DOHH2 (cell line): ENCODE results near the gene PPP4R4.

Experiments
- H3F3A ChIP-seq: fragments of 200-600 bp; sonication (generic), shearing (Covaris generic); 2 replicates; pipeline ENCODE4 v1.6.0; 2016; ENCODE audit warnings: antibody characterized with exemption, mild to moderate bottlenecking; ENCODE audit not compliant: control insufficient read depth, insufficient read depth
- H3K27ac ChIP-seq: fragments of 200-600 bp; sonication (generic); 2 replicates; pipeline ENCODE4 v1.5.1; 2014; ENCODE audit warnings: low read depth, mild to moderate bottlenecking, low read length, moderate library complexity
- H3K27me3 ChIP-seq: fragments of 200-600 bp; sonication (generic); 2 replicates; pipeline ENCODE4 v1.6.1; 2014; ENCODE audit warnings: mild to moderate bottlenecking, low read length, mixed read lengths; ENCODE audit not compliant: control insufficient read depth
- H3K36me3 ChIP-seq: fragments of 200-600 bp; sonication (generic); 2 replicates; pipeline ENCODE4 v1.6.1; 2014; ENCODE audit warnings: mild to moderate bottlenecking, low read length, moderate library complexity, mixed read lengths; ENCODE audit not compliant: control insufficient read depth
- H3K4me1 ChIP-seq: fragments of 200-600 bp; sonication (generic); 2 replicates; pipeline ENCODE4 v1.6.1; 2014; ENCODE audit warnings: mild to moderate bottlenecking, low read length, mixed read lengths; ENCODE audit not compliant: control insufficient read depth
- H3K4me2 ChIP-seq: fragments of 200-600 bp; sonication (generic); 2 replicates; pipeline ENCODE4 v1.6.0; 2014; ENCODE audit warnings: mild to moderate bottlenecking, low read length, moderate library complexity
- H3K4me3 ChIP-seq: fragments of 200-600 bp; sonication (generic); 2 replicates; pipeline ENCODE4 v1.5.1; 2014; ENCODE audit warnings: mild to moderate bottlenecking, low read length, mixed read lengths
- H3K79me2 ChIP-seq: fragments of 200-600 bp; sonication (generic); 2 replicates; pipeline ENCODE4 v1.6.1; 2014; ENCODE audit warnings: mild to moderate bottlenecking, low read length, mixed read lengths; ENCODE audit not compliant: control insufficient read depth
- H3K9me2 ChIP-seq: fragments of 200-600 bp; sonication (generic); replicated peaks from 2 replicates; pipeline ENCODE4 v1.6.1; 2014; ENCODE audit warnings: mild to moderate bottlenecking, low read length, mixed read lengths; ENCODE audit not compliant: control insufficient read depth
- H3K9me3 ChIP-seq: fragments of 200-600 bp; sonication (generic); 2 replicates; pipeline ENCODE4 v1.6.1; 2014; ENCODE audit warnings: antibody characterized with exemption, low read length, mixed read lengths; ENCODE audit not compliant: control insufficient read depth, insufficient read depth
- H4K20me1 ChIP-seq: fragments of 200-600 bp; sonication (generic); 2 replicates; pipeline ENCODE4 v1.6.0; 2014; ENCODE audit warnings: low read depth, mild to moderate bottlenecking, antibody characterized with exemption, low read length, moderate library complexity; ENCODE audit not compliant: control insufficient read depth, insufficient read depth
- EZH2phosphoT487 ChIP-seq: fragments of 200-600 bp; sonication (generic); IDR thresholded peaks from 2 replicates; pipeline ENCODE4 v1.6.1; 2017; ENCODE audit warnings: borderline replicate concordance, mild to moderate bottlenecking, antibody characterized with exemption, low read length, moderate library complexity, mixed read lengths
- TF ChIP-seq, protein P1 (sequence below): fragments of 200-600 bp; sonication (generic); IDR thresholded peaks from one replicate; pipeline ENCODE4 v1.5.1; 2014; ENCODE audit warnings: antibody characterized with exemption, mild to moderate bottlenecking, low read depth, low read length; ENCODE audit not compliant: poor library complexity, severe bottlenecking

PPP4R4 gene

GRCh38 chr14:94278731-94279130 is 104.6 kb downstream of the PPP4R4 start:
- Histone ChIP-seq H3K79me2 (no peaks in the 10 kb centered on the region), H3K4me1 (no peaks in the 10 kb centered on the region), H3K27ac (no peak overlapping the region), H3K9me3 (no peaks in the 10 kb centered on the region), H3K27me3 (peaks cover 6% of the 10 kb centered on the region), H3K4me3 (no peak overlapping the region), H3K9me2 (no peaks in the 10 kb centered on the region), H3K4me2 (no peak overlapping the region), H3K36me3 (no peaks in the 10 kb centered on the region), H3F3A (no peaks in the 10 kb centered on the region), H4K20me1 (no peaks in the 10 kb centered on the region)
- TF ChIP-seq, protein P1, sequence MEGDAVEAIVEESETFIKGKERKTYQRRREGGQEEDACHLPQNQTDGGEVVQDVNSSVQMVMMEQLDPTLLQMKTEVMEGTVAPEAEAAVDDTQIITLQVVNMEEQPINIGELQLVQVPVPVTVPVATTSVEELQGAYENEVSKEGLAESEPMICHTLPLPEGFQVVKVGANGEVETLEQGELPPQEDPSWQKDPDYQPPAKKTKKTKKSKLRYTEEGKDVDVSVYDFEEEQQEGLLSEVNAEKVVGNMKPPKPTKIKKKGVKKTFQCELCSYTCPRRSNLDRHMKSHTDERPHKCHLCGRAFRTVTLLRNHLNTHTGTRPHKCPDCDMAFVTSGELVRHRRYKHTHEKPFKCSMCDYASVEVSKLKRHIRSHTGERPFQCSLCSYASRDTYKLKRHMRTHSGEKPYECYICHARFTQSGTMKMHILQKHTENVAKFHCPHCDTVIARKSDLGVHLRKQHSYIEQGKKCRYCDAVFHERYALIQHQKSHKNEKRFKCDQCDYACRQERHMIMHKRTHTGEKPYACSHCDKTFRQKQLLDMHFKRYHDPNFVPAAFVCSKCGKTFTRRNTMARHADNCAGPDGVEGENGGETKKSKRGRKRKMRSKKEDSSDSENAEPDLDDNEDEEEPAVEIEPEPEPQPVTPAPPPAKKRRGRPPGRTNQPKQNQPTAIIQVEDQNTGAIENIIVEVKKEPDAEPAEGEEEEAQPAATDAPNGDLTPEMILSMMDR: no peak
- TF ChIP-seq EZH2phosphoT487: no peak

GRCh38 chr14:94282991-94283723 is 109.0 kb downstream of the PPP4R4 start:
- Histone ChIP-seq H3K27ac (no peak overlapping the region), H3K9me3 (no peaks in the 10 kb centered on the region), H3K36me3 (no peaks in the 10 kb centered on the region), H4K20me1 (no peaks in the 10 kb centered on the region), H3F3A (no peaks in the 10 kb centered on the region), H3K4me2 (no peak overlapping the region), H3K79me2 (no peaks in the 10 kb centered on the region), H3K27me3 (peaks cover 9% of the 10 kb centered on the region), H3K9me2 (no peaks in the 10 kb centered on the region), H3K4me1 (no peaks in the 10 kb centered on the region), H3K4me3 (no peak overlapping the region)
- TF ChIP-seq EZH2phosphoT487: no peak
- TF ChIP-seq, protein P1: no peak

- no peaks in the 10 kb centered on the region for H3K36me3 ChIP-seq
- no peaks in the 10 kb centered on the region for H3K4me1 ChIP-seq
- TF ChIP-seq, protein P1: no peak
- TF ChIP-seq EZH2phosphoT487: no peak
These were observed 110.1 kb downstream of the PPP4R4 start for GRCh38 chr14:94284221-94284620.

More at GRCh38 chr14:94284221-94284620, 110.1 kb downstream of the PPP4R4 start:
- H3K27me3 ChIP-seq: peaks cover 9% of the 10 kb centered on the region
- H3K27ac ChIP-seq: no peak overlapping the region
- no peak overlapping the region for H3K4me2 ChIP-seq
- no peaks in the 10 kb centered on the region for H3K79me2 ChIP-seq
- no peaks in the 10 kb centered on the region for H4K20me1 ChIP-seq
- H3F3A ChIP-seq: no peaks in the 10 kb centered on the region
- no peak overlapping the region for H3K4me3 ChIP-seq
- H3K9me2 ChIP-seq: no peaks in the 10 kb centered on the region
- H3K9me3 ChIP-seq: no peaks in the 10 kb centered on the region
